Uterus (tissue), 4 donors: ENCODE measurements around the gene AHNAK. TPM values are rescaled to one million over a fixed set of nuclear protein-coding genes. Genes with fewer than 3 reads are reported as not detected.

Source experiments
- DNase-seq, 2 donors: peaks; one replicate each; pipeline ENCODE4 v3.0.0-alpha.2; 2019 to 2020
- H3K27ac ChIP-seq, 2 donors: fragments of 200-600 bp; sonication (generic); 1 replicate in 1 of 2; 2 replicates in 1 of 2; pipeline ENCODE4 v1.5.1; 2016 to 2018
- H3K27me3 ChIP-seq, 2 donors: fragments of 200-600 bp; sonication (generic); one replicate each; pipeline ENCODE4 v1.5.1; 2018 to 2019; ENCODE audit warnings: control low read depth in 1 of 2
- H3K36me3 ChIP-seq, 2 donors: fragments of 200-600 bp; sonication (generic); one replicate each; pipeline ENCODE4 v1.5.1; 2019; ENCODE audit warnings: control low read depth in 1 of 2
- H3K4me1 ChIP-seq, 2 donors: fragments of 200-600 bp; sonication (generic); one replicate each; pipeline ENCODE4 v1.5.1; 2018 to 2019; ENCODE audit warnings: control low read depth in 1 of 2
- H3K4me3 ChIP-seq, 2 donors: fragments of 200-600 bp; sonication (generic); 1 replicate in 1 of 2; 2 replicates in 1 of 2; pipeline ENCODE4 v1.5.1; 2018 to 2019; ENCODE audit warnings: mild to moderate bottlenecking in 1 of 2
- H3K9me3 ChIP-seq, 2 donors: fragments of 200-600 bp; sonication (generic); one replicate each; pipeline ENCODE4 v1.5.1; 2019; ENCODE audit warnings: control low read depth in 1 of 2
- CTCF ChIP-seq, 4 experiments: fragments of 200-600 bp in 2 of 4; fragments of 450-650 bp in 2 of 4; sonication (generic) in 2 of 4; IDR thresholded peaks; one replicate each; pipeline ENCODE4 v1.5.1; 2016 to 2019; ENCODE audit warnings: antibody characterized with exemption in 4 of 4, mild to moderate bottlenecking in 2 of 4, moderate library complexity in 1 of 4
- POLR2A ChIP-seq, 2 donors: fragments of 450-650 bp; IDR thresholded peaks; one replicate each; pipeline ENCODE4 v1.6.1; 2016; ENCODE audit warnings: antibody characterized with exemption in 2 of 2, mild to moderate bottlenecking in 1 of 2, moderate library complexity in 1 of 2
- intact Hi-C: fragments of 100-400 bp; cut with DNase I; formaldehyde crosslinking; loops from one replicate; pipeline ENCODE4 v1.15.1; 2023; ENCODE audit warnings: low total_unique reads
- total RNA-seq, 4 donors: library from RNA; depleted of rRNA in 3 of 4; stranded (reverse); fragments of >200 nt in 3 of 4; gene quantifications; one replicate each; pipeline versions ENCODE4 v1.1.0 to v1.2.4, GENCODE V29; 2014 to 2023
- donor health status: DM: yes; HTN: yes; CAD: no.

The AHNAK gene
- total RNA-seq, 4 donors from 2014 or later = 452 to 1,353 (median 779) TPM

DNA sequence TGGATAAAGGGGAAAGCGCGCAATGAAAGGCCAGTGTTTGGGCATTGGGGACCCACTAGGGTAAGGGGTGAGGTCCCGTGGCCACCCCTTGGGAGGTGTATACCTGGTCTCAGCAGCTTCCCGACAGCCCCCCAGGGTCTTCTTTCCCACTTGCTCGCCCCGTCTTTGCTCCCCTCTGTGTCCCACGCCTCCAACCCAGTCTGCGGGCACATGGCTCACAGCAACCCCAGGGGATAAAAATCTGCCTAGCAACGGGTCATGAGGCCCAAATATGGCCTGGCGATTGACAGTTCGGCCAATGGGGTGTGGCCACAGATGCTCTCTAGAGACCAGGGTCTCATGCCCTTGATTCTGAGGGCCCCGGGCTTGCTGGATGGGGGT, 41.6 kb downstream of the AHNAK start:
- Histone ChIP-seq H3K27ac (peak overlapping the region; percentile 20 to 77), H3K27me3 (no peaks in the 10 kb centered on the region), H3K4me3 (no peak overlapping the region), H3K36me3 (no peaks in the 10 kb centered on the region), H3K9me3 (no peaks in the 10 kb centered on the region), H3K4me1 (peaks cover 0 to 4% of the 10 kb centered on the region in 2 donors)
- no peak for DNase-seq
- TF ChIP-seq POLR2A (IDR thresholded peaks at IDR 0.05) = no peak
- TF ChIP-seq CTCF (IDR thresholded peaks at IDR 0.05) = no peak
- intact Hi-C loops = no loop called here

GRCh38 chr11:62504158-62504973, 42.2 kb downstream of the AHNAK start:
- intact Hi-C loops = no loop called here
- TF ChIP-seq POLR2A (IDR thresholded peaks at IDR 0.05) = no peak
- no peak for TF ChIP-seq CTCF (IDR thresholded peaks at IDR 0.05)
- DNase-seq = no peak

DNA sequence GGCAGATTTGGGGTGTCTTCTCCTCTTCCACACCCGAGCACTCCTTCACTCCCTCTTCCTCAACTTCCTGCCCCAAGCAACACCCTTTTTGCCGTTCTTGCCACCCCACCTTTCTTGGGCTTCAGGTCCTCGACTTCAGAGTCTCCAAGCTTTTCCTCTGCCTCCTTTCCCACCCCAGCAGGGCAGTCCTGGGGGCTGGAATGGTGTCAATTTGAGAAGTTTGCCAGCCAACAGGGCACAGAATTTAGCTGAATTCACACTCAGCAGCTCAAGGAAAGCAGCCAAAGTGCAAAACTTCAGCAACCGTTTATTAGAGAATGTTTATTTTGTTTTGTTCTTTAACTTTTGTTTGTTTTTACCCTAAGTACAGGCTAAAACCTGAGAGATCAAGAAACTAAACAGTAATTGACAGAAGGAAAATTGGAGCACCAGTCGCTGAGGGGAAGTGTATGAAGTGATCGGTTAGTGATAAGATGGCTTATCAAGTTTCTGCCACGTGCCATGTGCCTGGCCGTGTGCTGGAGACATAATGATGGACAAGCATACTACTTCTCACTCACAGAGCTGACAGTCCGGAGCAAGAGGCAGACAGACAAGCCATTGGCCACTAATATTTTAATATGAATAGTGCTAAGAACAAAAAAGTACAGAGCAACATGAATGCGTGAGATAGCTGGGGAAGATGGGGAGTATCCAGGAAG, 44.4 kb downstream of the AHNAK start:
- H3K27ac ChIP-seq = peak overlapping the region; percentile 18 to 68
- intact Hi-C loops = no loop called here
- no peaks in the 10 kb centered on the region for H3K9me3 ChIP-seq
- TF ChIP-seq CTCF (IDR thresholded peaks at IDR 0.05) (no peak), POLR2A (IDR thresholded peaks at IDR 0.05) (no peak)
- H3K36me3 ChIP-seq = no peaks in the 10 kb centered on the region
- no peak overlapping the region for H3K4me3 ChIP-seq
- H3K27me3 ChIP-seq = no peaks in the 10 kb centered on the region
- peaks cover 0 to 4% of the 10 kb centered on the region in 2 donors for H3K4me1 ChIP-seq
- DNase-seq = no peak

More at GRCh38 chr11:62504158-62504973, 42.2 kb downstream of the AHNAK start:
- Histone ChIP-seq H3K36me3 (no peaks in the 10 kb centered on the region), H3K9me3 (no peaks in the 10 kb centered on the region), H3K4me1 (peaks cover 0 to 4% of the 10 kb centered on the region in 2 donors), H3K27ac (peak overlapping the region; percentile 20 to 77), H3K27me3 (no peaks in the 10 kb centered on the region), H3K4me3 (no peak overlapping the region)

DNA sequence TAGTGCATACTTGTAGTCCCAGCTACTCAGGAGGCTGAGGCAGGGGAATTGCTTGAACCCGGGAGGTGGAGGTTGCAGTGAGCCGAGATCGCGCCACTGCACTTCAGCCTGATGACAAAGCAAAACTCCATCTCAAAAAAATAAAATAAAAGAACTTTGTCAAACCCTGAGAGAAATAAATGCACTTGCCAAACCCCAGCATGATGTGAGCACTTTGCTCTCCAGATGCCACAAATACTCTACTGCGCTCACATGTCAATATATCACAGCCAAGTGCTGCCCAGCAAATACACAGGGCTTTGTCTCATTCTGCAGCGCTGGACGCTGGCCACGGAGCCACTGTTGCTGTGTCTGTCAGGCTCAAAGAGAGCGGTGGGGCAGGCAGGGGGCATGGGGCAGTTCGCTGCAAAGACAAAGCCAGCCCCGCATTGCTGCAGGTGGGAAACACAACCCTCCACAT, 45.1 kb downstream of the AHNAK start:
- TF ChIP-seq CTCF (IDR thresholded peaks at IDR 0.05) (no peak), POLR2A (IDR thresholded peaks at IDR 0.05) (peak in 1 of 2 donors; percentile 10)
- H3K27ac ChIP-seq = peak overlapping the region in 1 of 2 donors; percentile 68
- no peaks in the 10 kb centered on the region for H3K9me3 ChIP-seq
- DNase-seq = no peak
- H3K36me3 ChIP-seq = no peaks in the 10 kb centered on the region
- H3K4me1 ChIP-seq = peaks cover 0 to 4% of the 10 kb centered on the region in 2 donors
- no peak overlapping the region for H3K4me3 ChIP-seq
- intact Hi-C loops = no loop called here
- H3K27me3 ChIP-seq = no peaks in the 10 kb centered on the region

DNA sequence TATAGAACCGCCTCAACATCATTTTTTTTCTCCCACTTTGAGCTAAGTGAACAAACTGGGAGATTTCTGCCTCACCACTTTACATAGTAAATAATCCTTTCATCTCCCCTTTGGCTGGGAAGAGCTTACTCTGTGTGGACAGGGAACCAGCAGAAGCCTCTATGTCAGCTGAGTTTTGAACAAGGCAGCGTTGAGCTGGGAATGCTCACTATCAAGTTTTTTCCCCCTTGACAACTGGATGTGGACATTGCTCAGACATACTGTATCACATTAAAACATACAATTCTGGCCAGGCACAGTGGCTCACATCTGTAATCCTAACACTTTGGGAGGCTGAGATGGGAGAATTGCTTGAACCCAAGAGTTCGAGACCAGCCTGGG, 46.0 kb downstream of the AHNAK start:
- Histone ChIP-seq H3K4me3 (no peak overlapping the region), H3K4me1 (peaks cover 0 to 4% of the 10 kb centered on the region in 2 donors), H3K9me3 (no peaks in the 10 kb centered on the region), H3K27ac (no peak overlapping the region), H3K36me3 (no peaks in the 10 kb centered on the region), H3K27me3 (no peaks in the 10 kb centered on the region)
- intact Hi-C loops = no loop called here
- TF ChIP-seq POLR2A (IDR thresholded peaks at IDR 0.05) (no peak), CTCF (IDR thresholded peaks at IDR 0.05) (no peak)
- DNase-seq = no peak
